HG02943 (cell line): ENCODE data around the gene PALLD.
A peak's percentile ranks its signal among the peaks of the same experiment; 100 is the strongest.

Source experiments
- ATAC-seq: cut with Tn5 transposase; IDR thresholded peaks from one replicate; pipeline ENCODE4 v1.9.1; 2021; ENCODE audit warnings: mild to moderate bottlenecking, low read depth, moderate library complexity; ENCODE audit not compliant: unreplicated experiment

Gene PALLD

GRCh38 chr4:168659741-168660465 lies 163.1 kb downstream of the PALLD start:
- ATAC-seq: no peak

- ATAC-seq: no peak
Measured at GRCh38 chr4:168662297-168662984, 165.6 kb downstream of the PALLD start.

- no peak for ATAC-seq
Measured at GRCh38 chr4:168664242-168664891, 167.5 kb downstream of the PALLD start.

GRCh38 chr4:168666531-168666930 lies 169.7 kb downstream of the PALLD start:
- no peak for ATAC-seq

- ATAC-seq: no peak
Measured at GRCh38 chr4:168667376-168667775, 170.5 kb downstream of the PALLD start.

GRCh38 chr4:168667921-168668320 lies 171.1 kb downstream of the PALLD start:
- no peak for ATAC-seq

GRCh38 chr4:168673476-168673875 lies 176.6 kb downstream of the PALLD start:
- no peak for ATAC-seq

GRCh38 chr4:168674077-168674747 lies 177.4 kb downstream of the PALLD start:
- ATAC-seq: no peak

GRCh38 chr4:168674866-168675265 lies 178.0 kb downstream of the PALLD start:
- ATAC-seq: no peak

- ATAC-seq: no peak
Measured at GRCh38 chr4:168677063-168677462, 180.2 kb downstream of the PALLD start.

- no peak for ATAC-seq
Measured at GRCh38 chr4:168677879-168678278, 181.0 kb downstream of the PALLD start.

GRCh38 chr4:168678751-168679366 lies 182.0 kb downstream of the PALLD start:
- no peak for ATAC-seq

- no peak for ATAC-seq
Measured at GRCh38 chr4:168679397-168679796, 182.5 kb downstream of the PALLD start.

- no peak for ATAC-seq
Measured at GRCh38 chr4:168679819-168680218, 183.0 kb downstream of the PALLD start.

- no peak for ATAC-seq
Measured at GRCh38 chr4:168682898-168683500, 186.1 kb downstream of the PALLD start.

GRCh38 chr4:168683595-168683994 lies 186.7 kb downstream of the PALLD start:
- no peak for ATAC-seq

- ATAC-seq: peak; percentile 94
Measured at GRCh38 chr4:168685136-168685809, 188.4 kb downstream of the PALLD start.

- ATAC-seq: no peak
Measured at GRCh38 chr4:168688584-168688983, 191.7 kb downstream of the PALLD start.

- no peak for ATAC-seq
Measured at GRCh38 chr4:168689791-168690190, 192.9 kb downstream of the PALLD start.

GRCh38 chr4:168690199-168690598 lies 193.3 kb downstream of the PALLD start:
- no peak for ATAC-seq
